ENCODE measurements around the gene CCDC116. TPM values are rescaled to one million over a fixed set of nuclear protein-coding genes. Genes with fewer than 3 reads are reported as not detected.

The CCDC116 gene
- not detected for total RNA-seq

- no peak for DNase-seq (ENCODE audit: low spot score in 2 of 2)
- TF ChIP-seq, protein P1, sequence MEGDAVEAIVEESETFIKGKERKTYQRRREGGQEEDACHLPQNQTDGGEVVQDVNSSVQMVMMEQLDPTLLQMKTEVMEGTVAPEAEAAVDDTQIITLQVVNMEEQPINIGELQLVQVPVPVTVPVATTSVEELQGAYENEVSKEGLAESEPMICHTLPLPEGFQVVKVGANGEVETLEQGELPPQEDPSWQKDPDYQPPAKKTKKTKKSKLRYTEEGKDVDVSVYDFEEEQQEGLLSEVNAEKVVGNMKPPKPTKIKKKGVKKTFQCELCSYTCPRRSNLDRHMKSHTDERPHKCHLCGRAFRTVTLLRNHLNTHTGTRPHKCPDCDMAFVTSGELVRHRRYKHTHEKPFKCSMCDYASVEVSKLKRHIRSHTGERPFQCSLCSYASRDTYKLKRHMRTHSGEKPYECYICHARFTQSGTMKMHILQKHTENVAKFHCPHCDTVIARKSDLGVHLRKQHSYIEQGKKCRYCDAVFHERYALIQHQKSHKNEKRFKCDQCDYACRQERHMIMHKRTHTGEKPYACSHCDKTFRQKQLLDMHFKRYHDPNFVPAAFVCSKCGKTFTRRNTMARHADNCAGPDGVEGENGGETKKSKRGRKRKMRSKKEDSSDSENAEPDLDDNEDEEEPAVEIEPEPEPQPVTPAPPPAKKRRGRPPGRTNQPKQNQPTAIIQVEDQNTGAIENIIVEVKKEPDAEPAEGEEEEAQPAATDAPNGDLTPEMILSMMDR (IDR thresholded peaks at IDR 0.05) = no peak
- no peak within 1 kb of the TSS for H3K27ac ChIP-seq
- no peaks in the 10 kb centered on the region for H3K27me3 ChIP-seq
- intact Hi-C loops (cut with DNase I) = no loop called here
- H3K9me3 ChIP-seq = no peaks in the 10 kb centered on the region
- peaks cover 0 to 5% of the 10 kb centered on the region in 2 donors for H3K36me3 ChIP-seq
- no peak within 1 kb of the TSS for H3K4me3 ChIP-seq
- peaks cover 6 to 8% of the 10 kb centered on the region in 2 donors for H3K4me1 ChIP-seq
Measured at GRCh38 chr22:21632237-21632895, at the start of gene CCDC116. Gene CCDC116, plus strand, starts transcription at chr22:21632760. Its CDS starts 422 bp downstream, at chr22:21633182.

DNA sequence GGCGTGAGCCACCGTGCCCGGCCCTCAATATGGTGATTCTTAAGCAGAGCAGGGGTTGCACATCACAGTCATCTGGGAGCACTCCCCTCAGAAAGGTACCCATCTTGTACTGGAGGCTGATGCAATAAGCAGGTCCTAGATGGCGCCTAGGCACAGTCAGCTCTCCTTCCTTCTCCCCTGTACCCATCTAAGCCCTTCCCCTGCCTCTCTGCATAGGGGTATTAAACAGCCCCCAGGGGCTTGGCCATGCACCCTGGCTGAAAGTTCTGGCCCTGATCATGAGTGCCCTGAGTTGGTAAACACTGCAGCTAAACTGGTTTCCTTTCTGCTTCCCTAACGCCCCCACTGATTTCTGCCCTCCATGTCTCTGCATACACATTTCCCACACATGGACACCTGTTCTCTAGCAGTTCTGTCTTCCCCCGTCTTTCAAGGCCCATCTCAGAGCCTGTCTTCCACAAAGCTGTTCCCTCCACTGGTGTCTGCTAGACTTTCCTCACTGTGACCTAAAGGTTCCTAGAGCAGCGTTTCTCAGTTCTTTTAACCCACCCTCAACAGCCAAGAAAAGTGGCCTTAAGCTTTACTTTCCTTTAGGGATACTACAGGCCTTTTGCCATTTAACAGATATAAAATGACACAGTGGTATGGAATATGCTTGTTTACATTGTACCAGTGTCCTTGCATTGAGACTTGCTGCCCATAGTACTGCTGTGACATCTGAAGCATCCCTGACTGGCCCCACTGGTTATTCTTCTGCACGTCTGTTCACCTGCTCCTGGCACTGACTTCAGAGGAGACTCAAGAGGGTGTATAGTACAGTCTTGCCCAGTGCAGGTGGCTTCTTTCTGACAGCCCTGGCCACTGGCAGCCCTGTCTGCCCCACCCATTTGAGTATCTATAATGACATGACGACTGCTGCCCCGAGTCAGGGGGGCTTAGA is 49.5 kb upstream of the CCDC116 start:
- H3K27me3 ChIP-seq = no peaks in the 10 kb centered on the region
- H3K36me3 ChIP-seq = no peaks in the 10 kb centered on the region
- peaks cover under 1 to 9% of the 10 kb centered on the region in 2 donors for H3K4me1 ChIP-seq
- H3K4me3 ChIP-seq = no peak overlapping the region
- H3K27ac ChIP-seq = no peak overlapping the region
- TF ChIP-seq, protein P1 (IDR thresholded peaks at IDR 0.05) = no peak
- intact Hi-C loops (cut with DNase I) = no loop called here
- DNase-seq (ENCODE audit: low spot score in 2 of 2) = no peak
- no peaks in the 10 kb centered on the region for H3K9me3 ChIP-seq

DNA sequence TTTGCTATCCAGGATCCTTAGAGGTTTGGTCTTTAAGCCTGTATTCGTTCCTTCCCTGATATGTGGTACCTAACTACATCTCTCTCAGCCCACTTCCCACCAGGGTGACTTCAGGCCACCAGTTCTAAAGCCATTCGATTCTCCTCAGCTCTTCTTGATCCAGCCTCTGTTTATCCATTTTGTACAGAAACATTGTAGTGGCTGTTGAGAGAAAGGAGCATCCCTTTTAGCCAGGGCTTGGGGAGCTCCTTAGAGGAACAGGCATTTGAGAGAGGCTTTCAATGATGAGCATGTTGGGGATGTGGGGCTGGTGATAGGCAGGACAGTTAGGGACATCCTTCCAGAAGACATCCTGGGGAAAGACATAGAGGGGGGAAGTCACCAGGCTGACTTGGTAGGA is 47.2 kb upstream of the CCDC116 start:
- intact Hi-C loops (cut with DNase I) = no loop called here
- Histone ChIP-seq H3K4me3 (no peak overlapping the region), H3K36me3 (no peaks in the 10 kb centered on the region), H3K4me1 (peaks cover 0 to 19% of the 10 kb centered on the region in 2 donors), H3K27ac (no peak overlapping the region), H3K27me3 (no peaks in the 10 kb centered on the region), H3K9me3 (no peaks in the 10 kb centered on the region)
- TF ChIP-seq, protein P1 (IDR thresholded peaks at IDR 0.05) = no peak
- no peak for DNase-seq (ENCODE audit: low spot score in 2 of 2)

DNA sequence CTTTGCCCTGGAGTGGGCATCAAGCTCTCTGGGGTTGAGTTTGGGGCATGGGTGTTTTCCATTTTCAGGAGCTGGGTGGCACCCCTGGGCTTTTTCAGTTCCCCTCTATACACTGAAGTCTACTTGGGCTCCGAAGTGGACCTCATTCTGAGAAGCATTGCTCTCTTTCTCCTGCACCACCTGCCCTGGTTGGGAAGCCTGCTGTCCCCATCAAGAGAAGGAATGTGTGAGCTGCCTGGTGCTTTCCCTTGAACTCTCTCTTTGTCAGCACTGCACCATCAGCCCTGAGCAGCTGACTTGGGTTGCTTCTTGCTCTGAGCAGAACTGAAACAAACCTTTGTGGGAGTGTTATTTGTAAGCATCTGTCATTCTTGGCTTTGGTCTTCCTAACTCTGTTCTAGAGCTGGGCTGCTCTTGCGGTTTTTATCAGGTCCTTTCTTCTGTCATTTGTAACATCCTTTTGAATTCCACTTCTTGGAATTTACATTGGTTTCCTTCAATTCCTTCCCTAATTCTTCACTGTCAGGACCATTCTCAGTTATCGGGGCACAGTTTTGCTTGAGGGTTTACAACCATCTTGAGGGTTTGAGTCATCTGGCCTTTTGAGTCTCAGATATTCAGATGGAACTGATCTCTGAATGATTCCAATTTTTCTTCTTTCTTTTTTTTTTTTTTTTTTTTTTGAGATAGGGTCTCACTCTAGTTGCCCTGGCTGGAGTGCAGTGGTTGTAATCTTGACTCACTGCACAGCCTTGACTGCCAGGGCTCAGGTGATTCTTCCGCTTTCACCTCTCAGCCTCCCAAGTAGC is 44.6 kb upstream of the CCDC116 start:
- H3K4me1 ChIP-seq = peaks cover 9 to 32% of the 10 kb centered on the region in 2 donors
- DNase-seq (ENCODE audit: low spot score in 2 of 2) = no peak
- no peak overlapping the region for H3K27ac ChIP-seq
- no peaks in the 10 kb centered on the region for H3K9me3 ChIP-seq
- intact Hi-C loops (cut with DNase I) = no loop called here
- H3K4me3 ChIP-seq = no peak overlapping the region
- no peaks in the 10 kb centered on the region for H3K27me3 ChIP-seq
- TF ChIP-seq, protein P1 (IDR thresholded peaks at IDR 0.05) = no peak
- H3K36me3 ChIP-seq = peaks cover 2 to 4% of the 10 kb centered on the region in 2 donors

- Histone ChIP-seq H3K4me1 (peaks cover 9 to 32% of the 10 kb centered on the region in 2 donors), H3K36me3 (peaks cover 15 to 16% of the 10 kb centered on the region in 2 donors), H3K27ac (no peak overlapping the region), H3K9me3 (no peaks in the 10 kb centered on the region), H3K27me3 (no peaks in the 10 kb centered on the region), H3K4me3 (no peak overlapping the region)
- TF ChIP-seq, protein P1 (IDR thresholded peaks at IDR 0.05) = no peak
- intact Hi-C loops (cut with DNase I) = no loop called here
- no peak for DNase-seq (ENCODE audit: low spot score in 2 of 2)
Measured at GRCh38 chr22:21589396-21589795, 43.2 kb upstream of the CCDC116 start.

Data from ascending aorta (tissue), 2 donors.